Stimulated activated naive B cell treated with anti-CD40 and anti-IgM and Interleukin-4, amounts not matched to agents 10 μg/mL and 1 μg/mL and 100 μg/mL, for 72 hours (primary cell): Measurements from ENCODE around the gene FBXO5.

Source experiments
- ATAC-seq, 2 donors: fragments of 150-1000 bp; cut with Tn5 transposase; replicated peaks; 2 replicates each; pipeline ENCODE4 v1.10.0; 2021; ENCODE audit warnings: moderate library complexity in 1 of 2
- DNase-seq: peaks from one replicate; pipeline ENCODE4 v3.0.0; 2021
- H3K27ac Mint-ChIP-seq: one replicate; pipeline ENCODE4 v1.8.0; 2022; ENCODE audit warnings: mild to moderate bottlenecking, mixed read lengths
- H3K27me3 Mint-ChIP-seq, 2 donors: one replicate each; pipeline ENCODE4 v1.8.0; 2022; ENCODE audit warnings: mixed read lengths in 2 of 2
- H3K36me3 Mint-ChIP-seq, 2 donors: one replicate each; pipeline ENCODE4 v1.8.0; 2022; ENCODE audit warnings: mixed read lengths in 2 of 2, mild to moderate bottlenecking in 1 of 2
- H3K4me1 Mint-ChIP-seq, 2 donors: one replicate each; pipeline ENCODE4 v1.8.0; 2022; ENCODE audit warnings: mixed read lengths in 2 of 2, mild to moderate bottlenecking in 1 of 2
- H3K4me3 Mint-ChIP-seq, 2 donors: one replicate each; pipeline ENCODE4 v1.8.0; 2022; ENCODE audit warnings: mild to moderate bottlenecking in 2 of 2, mixed read lengths in 2 of 2, moderate library complexity in 1 of 2
- H3K9me3 Mint-ChIP-seq, 2 donors: one replicate each; pipeline ENCODE4 v1.8.0; 2022; ENCODE audit warnings: mixed read lengths in 2 of 2, mild to moderate bottlenecking in 1 of 2

FBXO5 gene

DNA sequence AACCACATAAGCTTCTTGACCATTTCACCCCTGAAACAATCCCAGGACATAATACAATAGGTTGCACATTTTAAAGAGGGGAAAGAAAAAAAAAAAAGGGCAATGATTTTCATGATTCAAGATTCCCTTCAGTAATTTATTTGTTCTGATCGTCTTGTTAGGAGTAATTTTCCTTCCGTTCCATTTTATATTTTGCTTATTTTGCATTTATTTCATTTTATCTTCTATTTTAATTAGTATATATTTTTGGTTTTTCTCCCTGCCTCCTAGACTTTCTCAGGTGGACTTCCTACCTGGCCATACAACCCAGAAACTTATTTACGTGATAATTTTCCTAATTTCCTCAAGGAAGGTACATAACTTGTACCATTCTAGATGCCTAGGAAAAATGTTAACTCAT lies 32.6 kb downstream of the FBXO5 start:
- ATAC-seq: no peak
- H3K9me3 Mint-ChIP-seq: no peaks in the 10 kb centered on the region
- no peak overlapping the region for H3K27ac Mint-ChIP-seq
- DNase-seq: no peak
- no peak overlapping the region for H3K4me3 Mint-ChIP-seq
- no peaks in the 10 kb centered on the region for H3K36me3 Mint-ChIP-seq
- H3K27me3 Mint-ChIP-seq: peaks cover 15 to 17% of the 10 kb centered on the region in 2 donors
- H3K4me1 Mint-ChIP-seq: peaks cover 2 to 6% of the 10 kb centered on the region in 2 donors

DNA sequence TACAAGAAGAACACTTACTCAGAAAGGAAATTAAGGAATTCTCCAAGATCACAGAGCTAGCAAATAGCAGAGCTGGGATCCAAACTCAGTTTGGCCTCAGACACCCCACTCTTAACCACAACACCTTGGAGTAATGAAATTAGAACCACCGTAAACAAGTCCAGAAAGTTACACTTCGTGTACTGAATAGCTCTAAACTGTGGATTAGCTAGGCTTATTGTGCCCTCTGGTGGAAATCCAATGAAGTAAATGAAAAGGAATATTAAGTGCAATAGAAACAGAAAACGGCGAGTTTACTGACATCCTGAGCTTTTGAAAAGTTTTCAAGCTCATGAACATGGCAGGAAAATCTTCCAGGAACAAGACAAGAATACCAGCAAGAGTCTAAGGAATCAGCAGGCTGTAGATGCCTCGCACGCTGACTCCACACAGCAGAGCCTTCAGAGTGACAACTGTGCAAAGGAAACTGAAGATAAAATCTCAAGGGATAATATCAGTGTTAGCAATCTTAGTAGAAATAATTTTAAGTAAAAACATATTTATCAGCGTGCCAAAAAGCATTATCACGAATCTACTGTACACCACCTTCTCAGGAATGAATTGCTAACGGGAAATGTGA lies 34.6 kb downstream of the FBXO5 start:
- no peak overlapping the region for H3K27ac Mint-ChIP-seq
- ATAC-seq (peak; percentile 72 to 80), DNase-seq (no peak)
- no peak overlapping the region for H3K4me3 Mint-ChIP-seq
- peaks cover 2 to 6% of the 10 kb centered on the region in 2 donors for H3K4me1 Mint-ChIP-seq
- H3K9me3 Mint-ChIP-seq: no peaks in the 10 kb centered on the region
- peaks cover 15 to 17% of the 10 kb centered on the region in 2 donors for H3K27me3 Mint-ChIP-seq
- no peaks in the 10 kb centered on the region for H3K36me3 Mint-ChIP-seq

DNA sequence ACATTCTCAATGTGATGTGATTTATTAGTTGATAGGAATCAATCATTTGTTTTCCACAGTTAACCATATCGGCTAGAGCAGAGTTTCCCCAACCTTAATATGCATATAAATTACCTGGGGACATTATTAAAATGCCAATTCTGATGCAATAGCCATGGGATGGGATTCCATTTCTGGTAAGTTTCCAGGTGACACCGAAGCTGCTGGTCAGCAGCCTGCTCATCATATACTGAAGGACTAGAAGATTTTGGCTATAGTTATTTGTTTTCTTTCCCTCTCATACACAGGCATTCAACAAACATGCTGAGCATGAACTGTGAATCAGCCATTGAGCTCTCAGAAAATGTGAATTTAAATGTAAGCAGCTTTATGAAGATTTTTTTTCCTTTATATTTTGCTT lies 35.8 kb downstream of the FBXO5 start:
- Mint-ChIP-seq H3K27me3 (peaks cover 17 to 21% of the 10 kb centered on the region in 2 donors), H3K4me1 (peaks cover 2 to 6% of the 10 kb centered on the region in 2 donors), H3K36me3 (no peaks in the 10 kb centered on the region), H3K27ac (no peak overlapping the region), H3K9me3 (no peaks in the 10 kb centered on the region), H3K4me3 (no peak overlapping the region)
- ATAC-seq: no peak
- DNase-seq: no peak

DNA sequence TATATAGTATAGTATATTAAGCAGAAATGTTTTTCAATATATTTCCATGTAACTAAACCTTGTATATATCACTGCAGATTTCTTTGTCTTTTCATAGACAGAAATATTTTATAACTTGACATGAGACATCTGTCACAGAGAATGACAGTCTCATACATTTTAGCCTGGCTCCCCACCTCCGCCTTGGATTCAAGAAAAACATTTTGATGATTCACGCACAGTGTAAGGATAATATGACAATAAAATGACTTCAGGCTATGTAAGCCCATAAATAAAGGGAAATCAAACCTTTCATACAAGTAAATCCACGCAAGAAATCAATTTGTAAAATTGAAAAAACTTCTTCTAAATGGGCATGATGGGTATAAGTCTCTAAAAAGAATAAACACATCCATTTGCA lies 36.4 kb downstream of the FBXO5 start:
- ATAC-seq (no peak), DNase-seq (no peak)
- Mint-ChIP-seq H3K27me3 (peaks cover 17 to 24% of the 10 kb centered on the region in 2 donors), H3K4me3 (no peak overlapping the region), H3K9me3 (no peaks in the 10 kb centered on the region), H3K4me1 (peaks cover 2 to 6% of the 10 kb centered on the region in 2 donors), H3K36me3 (no peaks in the 10 kb centered on the region), H3K27ac (no peak overlapping the region)

DNA sequence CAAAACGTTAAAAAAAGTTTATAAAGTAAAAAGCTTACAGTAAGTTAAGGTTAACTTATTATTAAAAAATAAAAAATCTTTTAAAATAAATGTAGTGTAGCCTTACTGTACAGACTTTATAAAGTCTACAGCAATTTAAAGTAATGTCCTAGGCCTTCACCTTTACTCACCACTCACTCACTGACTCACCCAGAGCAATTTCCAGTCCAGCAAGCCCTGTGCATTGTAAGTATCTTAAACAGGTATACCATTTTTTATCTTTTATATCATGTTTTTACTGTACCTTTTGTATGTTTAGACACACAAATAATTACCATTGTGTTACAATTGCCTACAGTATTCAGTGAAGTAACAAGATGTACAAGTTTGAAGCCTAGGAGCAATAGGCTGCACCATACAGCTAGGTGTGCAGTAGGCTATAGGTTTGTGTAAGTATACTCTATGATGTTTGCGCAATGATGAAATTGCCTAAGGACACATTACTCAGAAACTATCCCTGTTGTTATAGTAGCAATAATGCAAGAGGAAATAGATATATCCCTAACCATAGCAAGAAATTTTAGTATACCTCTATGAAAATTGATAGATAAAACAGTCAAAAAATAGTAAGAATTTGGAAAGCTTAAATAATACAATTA lies 39.5 kb downstream of the FBXO5 start:
- ATAC-seq (no peak), DNase-seq (no peak)
- peaks cover 19 to 32% of the 10 kb centered on the region in 2 donors for H3K27me3 Mint-ChIP-seq
- H3K4me1 Mint-ChIP-seq: peaks cover 2 to 5% of the 10 kb centered on the region in 2 donors
- no peaks in the 10 kb centered on the region for H3K9me3 Mint-ChIP-seq
- no peak overlapping the region for H3K27ac Mint-ChIP-seq
- H3K36me3 Mint-ChIP-seq: no peaks in the 10 kb centered on the region
- no peak overlapping the region for H3K4me3 Mint-ChIP-seq

DNA sequence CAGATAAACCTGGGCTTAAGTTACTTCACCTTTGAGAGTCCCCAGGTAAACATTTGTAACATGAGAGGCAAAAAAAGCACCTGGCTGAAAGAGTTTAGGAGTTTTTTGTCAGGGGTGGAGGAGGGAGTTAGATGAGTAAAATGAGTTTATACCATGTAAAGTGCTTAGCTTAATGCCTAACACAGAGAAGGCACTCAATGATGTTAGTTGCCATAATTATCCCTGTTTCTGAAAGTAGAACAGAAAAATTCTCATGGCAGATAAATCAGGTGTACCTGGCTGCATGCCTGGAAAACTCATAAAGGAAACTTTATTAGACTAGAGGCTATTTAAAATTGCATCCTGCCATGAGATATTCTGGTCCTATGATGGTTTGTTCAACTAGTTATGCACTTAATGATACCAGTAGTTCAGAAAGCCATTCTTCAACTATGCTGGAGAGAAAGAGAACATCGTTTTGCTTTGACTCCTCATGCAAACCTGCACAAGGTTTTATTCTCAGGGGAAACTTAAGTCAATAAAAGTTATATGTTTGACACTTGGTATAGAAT lies 40.4 kb downstream of the FBXO5 start:
- Mint-ChIP-seq H3K27me3 (peaks cover 18 to 30% of the 10 kb centered on the region in 2 donors), H3K4me3 (no peak overlapping the region), H3K9me3 (no peaks in the 10 kb centered on the region)

DNA sequence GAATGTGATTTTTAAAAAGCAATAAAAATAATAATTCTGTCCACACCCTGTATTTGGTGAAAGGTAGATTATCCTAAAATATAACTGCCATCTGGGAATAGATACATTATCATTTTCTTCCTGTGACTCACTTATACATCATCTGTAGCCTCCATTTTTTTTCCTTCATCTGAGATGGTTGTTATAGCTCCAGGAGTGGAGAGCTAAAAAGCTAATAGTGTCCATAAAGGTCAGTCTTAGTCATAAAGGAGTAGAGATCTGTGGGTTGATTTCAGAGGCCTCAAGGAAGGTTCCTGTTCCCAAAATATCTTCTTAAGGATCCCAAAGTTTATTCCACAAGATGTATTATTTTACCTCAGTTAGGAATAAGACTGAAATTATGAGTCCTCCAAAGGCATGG lies 41.1 kb downstream of the FBXO5 start:
- Mint-ChIP-seq H3K9me3 (no peaks in the 10 kb centered on the region), H3K4me1 (no peaks in the 10 kb centered on the region), H3K27ac (no peak overlapping the region), H3K4me3 (no peak overlapping the region), H3K36me3 (no peaks in the 10 kb centered on the region), H3K27me3 (peaks cover 20 to 32% of the 10 kb centered on the region in 2 donors)
- ATAC-seq: no peak
- no peak for DNase-seq

More for the DNA sequence above, 40.4 kb downstream of the FBXO5 start:
- H3K36me3 Mint-ChIP-seq: no peaks in the 10 kb centered on the region
- H3K4me1 Mint-ChIP-seq: no peaks in the 10 kb centered on the region
- H3K27ac Mint-ChIP-seq: no peak overlapping the region
- ATAC-seq: no peak
- no peak for DNase-seq

DNA sequence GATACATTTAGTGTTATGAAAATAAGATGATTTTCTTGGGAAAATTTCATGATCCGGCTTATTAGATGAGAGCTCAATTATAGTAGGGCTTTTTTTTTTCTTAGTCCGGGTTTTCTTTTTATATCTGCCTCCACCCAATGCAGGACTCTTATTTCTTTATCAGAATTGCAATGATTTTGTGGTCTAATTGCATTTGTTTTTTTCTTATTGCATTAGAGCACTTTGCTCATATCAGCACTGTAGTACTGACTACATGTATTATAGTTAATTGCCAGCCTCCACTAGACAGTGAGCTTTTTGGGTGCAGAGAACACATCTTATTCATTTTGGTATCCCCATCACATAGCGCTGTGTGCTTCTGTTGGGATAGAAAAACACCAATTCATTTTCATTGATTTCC lies 50.0 kb downstream of the FBXO5 start:
- DNase-seq (no peak), ATAC-seq (no peak)
- Mint-ChIP-seq H3K36me3 (no peaks in the 10 kb centered on the region), H3K4me1 (no peaks in the 10 kb centered on the region), H3K9me3 (no peaks in the 10 kb centered on the region), H3K4me3 (no peak overlapping the region), H3K27me3 (peaks cover 6 to 17% of the 10 kb centered on the region in 2 donors), H3K27ac (no peak overlapping the region)

DNA sequence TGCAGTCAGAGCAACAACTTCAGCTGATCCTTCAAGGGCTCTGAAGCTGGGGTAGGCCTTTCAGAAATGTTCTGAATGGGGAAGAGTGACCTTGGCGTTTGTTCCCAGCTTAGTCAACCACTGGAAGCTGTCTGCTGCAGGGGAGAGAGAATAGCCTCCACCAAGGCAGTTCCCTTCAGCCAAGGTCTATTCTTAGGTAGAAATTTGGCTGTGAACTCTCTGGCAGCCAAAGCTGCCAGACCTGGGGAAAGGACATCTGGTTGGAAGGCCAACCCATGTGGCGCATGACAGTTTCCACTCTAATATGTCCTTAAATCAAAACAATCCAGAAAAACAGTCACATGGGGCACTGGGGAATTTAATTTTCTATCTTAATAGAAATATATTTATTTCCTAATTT lies 60.1 kb downstream of the FBXO5 start:
- H3K27me3 Mint-ChIP-seq: peaks cover 9 to 24% of the 10 kb centered on the region in 2 donors
- H3K4me1 Mint-ChIP-seq: no peaks in the 10 kb centered on the region
- peaks cover 0 to 3% of the 10 kb centered on the region in 2 donors for H3K36me3 Mint-ChIP-seq

More for the DNA sequence above, 60.1 kb downstream of the FBXO5 start:
- H3K4me3 Mint-ChIP-seq: no peak overlapping the region
- peaks cover 4% of the 10 kb centered on the region in 2 donors for H3K9me3 Mint-ChIP-seq
- H3K27ac Mint-ChIP-seq: no peak overlapping the region
- no peak for DNase-seq
- no peak for ATAC-seq
